A673 (cell line): ENCODE data around the gene CFAP68. TPM values are rescaled to one million over a fixed set of nuclear protein-coding genes. Genes with fewer than 3 reads are reported as not detected.

Experiments
- BruUV-seq: library from RNA; stranded (reverse); fragments of 400-500 nt; replicated peaks from 2 replicates; lab custom pipeline; 2021; lab: Mats Ljungman, UMichigan
- CTCF ChIA-PET: fragments of 300-600 bp; sonication (Branson Sonifier 250); formaldehyde crosslinking; loops from one replicate; lab custom pipeline; 2022; ENCODE audit warnings: antibody characterized with exemption; lab: Charles Lee
- POLR2A ChIA-PET: fragments of 300-600 bp; sonication (Branson Sonifier 250); formaldehyde crosslinking; loops from one replicate; lab custom pipeline; 2022; ENCODE audit warnings: antibody characterized with exemption; ENCODE audit not compliant: low non-redundant PET; lab: Charles Lee
- DNase-seq: peaks from one replicate; pipeline ENCODE4 v3.0.0-alpha.2; 2015; ENCODE audit warnings: low spot score
- H3K27ac ChIP-seq: fragments of 200-600 bp; sonication (generic); 2 replicates; pipeline ENCODE4 v1.5.1; 2016; ENCODE audit warnings: mixed run types, low read depth, mild to moderate bottlenecking, mixed read lengths, antibody characterized with exemption, low read length; ENCODE audit not compliant: poor library complexity, severe bottlenecking
- H3K27me3 ChIP-seq: fragments of 200-600 bp; sonication (generic); replicated peaks from 2 replicates; pipeline ENCODE4 v1.6.1; 2017; ENCODE audit warnings: mixed run types, low read depth, mild to moderate bottlenecking, mixed read lengths, antibody characterized with exemption, low read length; ENCODE audit not compliant: insufficient read depth, poor library complexity
- H3K36me3 ChIP-seq: fragments of 200-600 bp; sonication (generic); 2 replicates; pipeline ENCODE4 v1.6.1; 2016; ENCODE audit warnings: mixed run types, mild to moderate bottlenecking, mixed read lengths, antibody characterized with exemption, low read length; ENCODE audit not compliant: insufficient read depth, poor library complexity, severe bottlenecking
- H3K4me1 ChIP-seq: fragments of 200-600 bp; sonication (generic); 2 replicates; pipeline ENCODE4 v1.6.1; 2017; ENCODE audit warnings: mixed run types, mild to moderate bottlenecking, mixed read lengths, antibody characterized with exemption, low read length; ENCODE audit not compliant: insufficient read depth, poor library complexity, severe bottlenecking
- H3K4me3 ChIP-seq: fragments of 200-600 bp; sonication (generic); 2 replicates; pipeline ENCODE4 v1.5.1; 2016; ENCODE audit warnings: low read depth, mixed run types, mild to moderate bottlenecking, mixed read lengths, low read length; ENCODE audit not compliant: poor library complexity, severe bottlenecking
- H3K9me3 ChIP-seq: fragments of 200-600 bp; sonication (generic); 2 replicates; pipeline ENCODE4 v1.6.1; 2016; ENCODE audit warnings: mixed run types, low read depth, mild to moderate bottlenecking, mixed read lengths, antibody characterized with exemption, low read length; ENCODE audit not compliant: poor library complexity, severe bottlenecking
- EZH2 ChIP-seq: fragments of 200-600 bp; sonication (generic); IDR thresholded peaks from 2 replicates; pipeline ENCODE4 v1.6.1; 2017; ENCODE audit warnings: borderline replicate concordance, low read depth, mild to moderate bottlenecking, mixed read lengths, antibody characterized with exemption, low read length; ENCODE audit not compliant: poor library complexity, severe bottlenecking
- intact Hi-C: fragments of 100-400 bp; cut with micrococcal nuclease; formaldehyde crosslinking; loops from one replicate; pipeline ENCODE4 v1.10.0; 2022; ENCODE audit not compliant: unreplicated experiment
- total RNA-seq: library from RNA; stranded (reverse); gene quantifications from 2 replicates; pipeline ENCODE4 v1.2.3, GENCODE V29; 2021
- TF ChIP-seq, protein P1 (sequence below): fragments of 300-800, 200-600 bp; sonication (generic); conservative IDR thresholded peaks from 2 replicates; pipeline ENCODE4 v1.5.1; 2017; ENCODE audit warnings: low read depth, mild to moderate bottlenecking, antibody characterized with exemption, low read length, moderate library complexity, mixed read lengths

CFAP68 gene
- total RNA-seq, 1 experiment from 2014 or later: 16.9 TPM

GRCh38 chr11:111851067-111851466, 28.3 kb upstream of the CFAP68 start:
- Histone ChIP-seq H3K9me3 (no peaks in the 10 kb centered on the region), H3K4me3 (no peak overlapping the region), H3K27me3 (no peaks in the 10 kb centered on the region), H3K27ac (no peak overlapping the region), H3K4me1 (peaks cover 12% of the 10 kb centered on the region), H3K36me3 (peaks cover 31% of the 10 kb centered on the region)
- TF ChIP-seq, protein P1, sequence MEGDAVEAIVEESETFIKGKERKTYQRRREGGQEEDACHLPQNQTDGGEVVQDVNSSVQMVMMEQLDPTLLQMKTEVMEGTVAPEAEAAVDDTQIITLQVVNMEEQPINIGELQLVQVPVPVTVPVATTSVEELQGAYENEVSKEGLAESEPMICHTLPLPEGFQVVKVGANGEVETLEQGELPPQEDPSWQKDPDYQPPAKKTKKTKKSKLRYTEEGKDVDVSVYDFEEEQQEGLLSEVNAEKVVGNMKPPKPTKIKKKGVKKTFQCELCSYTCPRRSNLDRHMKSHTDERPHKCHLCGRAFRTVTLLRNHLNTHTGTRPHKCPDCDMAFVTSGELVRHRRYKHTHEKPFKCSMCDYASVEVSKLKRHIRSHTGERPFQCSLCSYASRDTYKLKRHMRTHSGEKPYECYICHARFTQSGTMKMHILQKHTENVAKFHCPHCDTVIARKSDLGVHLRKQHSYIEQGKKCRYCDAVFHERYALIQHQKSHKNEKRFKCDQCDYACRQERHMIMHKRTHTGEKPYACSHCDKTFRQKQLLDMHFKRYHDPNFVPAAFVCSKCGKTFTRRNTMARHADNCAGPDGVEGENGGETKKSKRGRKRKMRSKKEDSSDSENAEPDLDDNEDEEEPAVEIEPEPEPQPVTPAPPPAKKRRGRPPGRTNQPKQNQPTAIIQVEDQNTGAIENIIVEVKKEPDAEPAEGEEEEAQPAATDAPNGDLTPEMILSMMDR: no peak
- no peak for TF ChIP-seq EZH2
- intact Hi-C loops: no loop called here
- ChIA-PET CTCF (interaction anchor here (0.5 to 1.0 kb wide), 2 partner anchors 76 to 279 kb away, joined by 3 read pairs; no protein-coding TSS in a partner anchor), POLR2A (no interaction called here)
- no TSS peak for BruUV-seq
- DNase-seq: no peak

DNA sequence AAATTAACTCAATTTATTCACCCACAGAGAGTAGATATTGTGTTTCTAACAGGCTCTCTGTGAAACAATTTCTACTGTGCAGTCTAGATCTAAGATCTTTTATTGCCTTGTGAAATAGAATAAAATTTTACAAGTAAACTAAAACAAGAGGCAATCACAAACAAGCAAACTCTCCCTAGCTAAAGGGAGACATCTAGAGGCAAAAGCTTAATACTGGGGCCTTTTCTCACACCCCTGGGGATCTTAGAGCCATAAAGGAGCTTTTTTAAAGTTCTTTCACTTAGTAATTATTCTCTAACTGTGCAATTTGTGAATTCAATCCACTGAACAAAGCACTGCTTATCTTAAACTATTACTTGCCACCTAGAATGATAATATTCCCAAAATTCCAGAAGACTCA, 27.7 kb upstream of the CFAP68 start:
- Histone ChIP-seq H3K9me3 (no peaks in the 10 kb centered on the region), H3K36me3 (peaks cover 31% of the 10 kb centered on the region), H3K27ac (no peak overlapping the region), H3K4me3 (no peak overlapping the region), H3K27me3 (no peaks in the 10 kb centered on the region), H3K4me1 (peaks cover 7% of the 10 kb centered on the region)
- DNase-seq: peak; percentile 41
- intact Hi-C loops: no loop called here
- CTCF ChIA-PET: interaction anchor here (0.5 to 1.0 kb wide), 2 partner anchors 75 to 280 kb away, joined by 3 read pairs; no protein-coding TSS in a partner anchor
- BruUV-seq: no TSS peak
- POLR2A ChIA-PET: no interaction called here
- TF ChIP-seq, protein P1: peak; percentile 64
- no peak for TF ChIP-seq EZH2

GRCh38 chr11:111852103-111852502, 27.2 kb upstream of the CFAP68 start:
- Histone ChIP-seq H3K4me3 (no peak overlapping the region), H3K36me3 (peaks cover 33% of the 10 kb centered on the region), H3K27me3 (no peaks in the 10 kb centered on the region), H3K27ac (no peak overlapping the region), H3K9me3 (no peaks in the 10 kb centered on the region), H3K4me1 (peaks cover 2% of the 10 kb centered on the region)
- no peak for DNase-seq
- BruUV-seq: no TSS peak
- intact Hi-C loops: no loop called here
- TF ChIP-seq, protein P1: no peak
- TF ChIP-seq EZH2: no peak
- ChIA-PET CTCF (interaction anchor here (0.6 to 1.0 kb wide), 4 partner anchors 20 to 280 kb away, joined by 3 to 8 read pairs (median 6); no protein-coding TSS in a partner anchor), POLR2A (no interaction called here)
